ENCODE measurements around the gene CEP164.

Gene CEP164

DNA sequence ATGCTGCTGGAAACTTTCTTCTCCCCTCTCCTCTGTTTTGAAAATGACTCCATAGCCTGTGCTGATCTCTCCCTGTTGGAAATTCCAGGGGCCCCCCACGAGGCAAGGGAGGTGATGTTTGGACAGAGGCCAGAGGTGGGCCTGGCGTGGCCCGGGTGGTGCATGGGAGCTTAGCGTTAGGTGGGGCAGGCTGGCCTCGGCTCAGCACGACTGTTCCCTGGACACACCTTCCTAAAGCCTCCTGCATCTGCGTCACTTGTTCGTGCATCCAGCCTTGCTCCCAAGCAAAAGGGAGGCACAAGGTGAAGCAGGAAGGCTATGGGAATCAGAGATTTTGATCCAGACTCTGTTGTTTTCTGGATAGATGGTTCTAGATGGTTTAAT is 135.2 kb downstream of the CEP164 start:
- Histone ChIP-seq H3K27ac (no peak overlapping the region), H3K4me3 (ENCODE audit: low read depth, low read length) (no peak overlapping the region), H3K36me3 (no peaks in the 10 kb centered on the region), H3K9me3 (ENCODE audit: severe bottlenecking) (no peaks in the 10 kb centered on the region), H3K27me3 (ENCODE audit: insufficient read depth, low read depth, severe bottlenecking) (no peaks in the 10 kb centered on the region)
- TF ChIP-seq, protein P1, sequence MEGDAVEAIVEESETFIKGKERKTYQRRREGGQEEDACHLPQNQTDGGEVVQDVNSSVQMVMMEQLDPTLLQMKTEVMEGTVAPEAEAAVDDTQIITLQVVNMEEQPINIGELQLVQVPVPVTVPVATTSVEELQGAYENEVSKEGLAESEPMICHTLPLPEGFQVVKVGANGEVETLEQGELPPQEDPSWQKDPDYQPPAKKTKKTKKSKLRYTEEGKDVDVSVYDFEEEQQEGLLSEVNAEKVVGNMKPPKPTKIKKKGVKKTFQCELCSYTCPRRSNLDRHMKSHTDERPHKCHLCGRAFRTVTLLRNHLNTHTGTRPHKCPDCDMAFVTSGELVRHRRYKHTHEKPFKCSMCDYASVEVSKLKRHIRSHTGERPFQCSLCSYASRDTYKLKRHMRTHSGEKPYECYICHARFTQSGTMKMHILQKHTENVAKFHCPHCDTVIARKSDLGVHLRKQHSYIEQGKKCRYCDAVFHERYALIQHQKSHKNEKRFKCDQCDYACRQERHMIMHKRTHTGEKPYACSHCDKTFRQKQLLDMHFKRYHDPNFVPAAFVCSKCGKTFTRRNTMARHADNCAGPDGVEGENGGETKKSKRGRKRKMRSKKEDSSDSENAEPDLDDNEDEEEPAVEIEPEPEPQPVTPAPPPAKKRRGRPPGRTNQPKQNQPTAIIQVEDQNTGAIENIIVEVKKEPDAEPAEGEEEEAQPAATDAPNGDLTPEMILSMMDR (IDR thresholded peaks at IDR 0.05; ENCODE audit: low read depth, low read length) = no peak
- no peak for DNase-seq
